ENCODE results near the gene BTBD19. TPM values are rescaled to one million over a fixed set of nuclear protein-coding genes. Genes with fewer than 3 reads are reported as not detected.

The BTBD19 gene
- total RNA-seq, 1 donor, result 21.4 TPM

DNA sequence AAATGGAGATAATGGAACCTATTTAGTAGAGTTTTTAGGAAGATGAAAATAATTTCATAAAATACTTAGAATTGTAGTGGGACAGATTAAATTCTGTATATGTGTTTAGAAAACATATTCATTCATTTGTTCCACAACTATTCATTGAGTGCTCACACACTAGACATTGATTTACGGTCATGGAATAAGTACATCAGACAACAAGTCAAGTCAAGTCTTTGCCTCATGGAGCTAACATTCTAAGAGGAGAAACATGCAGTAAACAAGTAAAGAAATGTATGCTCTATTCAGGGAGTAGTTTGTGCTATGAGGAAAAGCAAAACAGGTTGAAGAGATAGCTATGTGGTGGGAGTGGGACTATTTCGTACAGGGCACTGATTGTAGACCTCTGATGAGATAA is 9.0 kb downstream of the BTBD19 start:
- H2AFZ ChIP-seq (ENCODE audit: low read length), result no peak overlapping the region
- TF ChIP-seq, protein P1, sequence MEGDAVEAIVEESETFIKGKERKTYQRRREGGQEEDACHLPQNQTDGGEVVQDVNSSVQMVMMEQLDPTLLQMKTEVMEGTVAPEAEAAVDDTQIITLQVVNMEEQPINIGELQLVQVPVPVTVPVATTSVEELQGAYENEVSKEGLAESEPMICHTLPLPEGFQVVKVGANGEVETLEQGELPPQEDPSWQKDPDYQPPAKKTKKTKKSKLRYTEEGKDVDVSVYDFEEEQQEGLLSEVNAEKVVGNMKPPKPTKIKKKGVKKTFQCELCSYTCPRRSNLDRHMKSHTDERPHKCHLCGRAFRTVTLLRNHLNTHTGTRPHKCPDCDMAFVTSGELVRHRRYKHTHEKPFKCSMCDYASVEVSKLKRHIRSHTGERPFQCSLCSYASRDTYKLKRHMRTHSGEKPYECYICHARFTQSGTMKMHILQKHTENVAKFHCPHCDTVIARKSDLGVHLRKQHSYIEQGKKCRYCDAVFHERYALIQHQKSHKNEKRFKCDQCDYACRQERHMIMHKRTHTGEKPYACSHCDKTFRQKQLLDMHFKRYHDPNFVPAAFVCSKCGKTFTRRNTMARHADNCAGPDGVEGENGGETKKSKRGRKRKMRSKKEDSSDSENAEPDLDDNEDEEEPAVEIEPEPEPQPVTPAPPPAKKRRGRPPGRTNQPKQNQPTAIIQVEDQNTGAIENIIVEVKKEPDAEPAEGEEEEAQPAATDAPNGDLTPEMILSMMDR (IDR thresholded peaks at IDR 0.05; ENCODE audit: extremely low read depth, low read depth, low read length), result no peak
- no peaks in the 10 kb centered on the region for H3K79me2 ChIP-seq (ENCODE audit: insufficient read depth, low read length)
- H3K36me3 ChIP-seq (ENCODE audit: insufficient read depth, low read length), result peaks cover 19% of the 10 kb centered on the region
- H3K4me2 ChIP-seq (ENCODE audit: insufficient read depth, low read length), result no peak overlapping the region
- H3K4me3 ChIP-seq (ENCODE audit: insufficient read depth, low read length), result no peak overlapping the region
- peak; percentile 50 for DNase-seq (ENCODE audit: insufficient read length, low spot score, missing footprints)
- H4K20me1 ChIP-seq (ENCODE audit: insufficient read depth, low read length), result no peaks in the 10 kb centered on the region
- no peaks in the 10 kb centered on the region for H3K27me3 ChIP-seq (ENCODE audit: insufficient read depth, low read length)
- no peaks in the 10 kb centered on the region for H3K9me3 ChIP-seq (ENCODE audit: low read depth, low read length)
- H3K4me1 ChIP-seq (ENCODE audit: insufficient read depth, low read length), result peaks cover 29% of the 10 kb centered on the region
- no peak overlapping the region for H3K27ac ChIP-seq (ENCODE audit: low read depth, low read length)

DNA sequence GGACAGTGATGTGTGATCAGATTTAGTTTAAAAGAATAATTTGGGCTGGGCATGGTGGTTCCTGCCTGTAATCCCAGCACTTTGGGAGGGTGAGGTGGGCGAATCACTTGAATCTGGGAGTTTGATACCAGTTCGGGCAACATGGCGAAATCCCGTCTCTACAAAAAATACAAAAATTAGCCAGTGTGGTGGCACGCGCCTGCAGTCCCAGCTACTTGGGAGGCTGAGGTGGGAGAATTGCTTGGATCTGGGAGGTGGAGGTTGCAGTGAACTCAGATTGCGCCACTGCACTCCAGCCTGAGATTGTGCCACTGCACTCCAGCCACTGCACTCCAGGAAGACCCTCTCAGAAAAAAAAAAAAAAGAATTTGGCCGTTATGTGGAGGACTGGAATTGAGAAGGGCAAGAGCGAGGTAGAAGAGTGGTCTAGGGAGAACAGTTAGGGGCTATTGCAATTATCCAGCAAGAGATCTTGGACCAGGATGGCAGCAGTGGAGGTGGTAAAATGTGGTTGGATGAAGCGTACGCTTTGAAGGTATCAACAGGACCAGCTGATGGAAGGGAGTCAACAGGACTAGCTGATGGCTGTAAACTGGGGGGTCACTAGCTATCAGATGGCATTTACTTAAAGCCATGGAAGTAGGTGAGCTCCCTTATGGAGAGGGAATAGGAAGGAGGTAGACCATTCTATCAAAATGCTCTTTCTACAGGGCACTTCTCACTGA is 9.6 kb downstream of the BTBD19 start:
- Histone ChIP-seq H3K79me2 (ENCODE audit: insufficient read depth, low read length) (no peaks in the 10 kb centered on the region), H3K4me1 (ENCODE audit: insufficient read depth, low read length) (peaks cover 29% of the 10 kb centered on the region), H2AFZ (ENCODE audit: low read length) (no peak overlapping the region), H3K4me3 (ENCODE audit: insufficient read depth, low read length) (no peak overlapping the region), H3K36me3 (ENCODE audit: insufficient read depth, low read length) (peaks cover 16% of the 10 kb centered on the region), H3K4me2 (ENCODE audit: insufficient read depth, low read length) (no peak overlapping the region), H3K27ac (ENCODE audit: low read depth, low read length) (no peak overlapping the region), H4K20me1 (ENCODE audit: insufficient read depth, low read length) (no peaks in the 10 kb centered on the region), H3K27me3 (ENCODE audit: insufficient read depth, low read length) (no peaks in the 10 kb centered on the region), H3K9me3 (ENCODE audit: low read depth, low read length) (no peaks in the 10 kb centered on the region)
- DNase-seq (ENCODE audit: insufficient read length, low spot score, missing footprints), result no peak
- TF ChIP-seq, protein P1 (IDR thresholded peaks at IDR 0.05; ENCODE audit: extremely low read depth, low read depth, low read length), result no peak

DNA sequence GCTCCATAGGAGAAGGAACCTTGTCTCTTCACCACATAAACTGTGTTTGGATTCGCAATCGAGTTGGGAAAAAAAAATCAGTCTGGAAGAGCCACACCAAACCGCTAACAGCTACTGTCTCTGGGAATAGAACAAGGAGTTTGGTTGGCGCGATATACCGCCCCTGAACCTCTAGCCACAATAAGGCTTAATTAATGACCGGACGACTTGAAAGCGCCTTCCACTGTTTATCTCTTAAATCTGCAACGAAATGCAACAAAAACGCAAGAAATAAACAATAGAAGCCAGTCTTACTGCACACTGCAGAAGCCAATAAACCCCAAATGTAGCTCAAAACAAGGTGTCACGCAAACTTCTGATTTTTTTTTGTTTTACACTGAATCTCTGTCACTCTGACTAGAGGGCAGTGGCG is 10.9 kb downstream of the BTBD19 start:
- no peaks in the 10 kb centered on the region for H3K9me3 ChIP-seq (ENCODE audit: low read depth, low read length)
- peak overlapping the region; percentile 97 for H3K4me2 ChIP-seq (ENCODE audit: insufficient read depth, low read length)
- no peak overlapping the region for H2AFZ ChIP-seq (ENCODE audit: low read length)
- H3K27me3 ChIP-seq (ENCODE audit: insufficient read depth, low read length), result no peaks in the 10 kb centered on the region
- no peaks in the 10 kb centered on the region for H4K20me1 ChIP-seq (ENCODE audit: insufficient read depth, low read length)
- peak; percentile 87 for DNase-seq (ENCODE audit: insufficient read length, low spot score, missing footprints)
- H3K4me1 ChIP-seq (ENCODE audit: insufficient read depth, low read length), result peaks cover 20% of the 10 kb centered on the region
- peaks cover 15% of the 10 kb centered on the region for H3K36me3 ChIP-seq (ENCODE audit: insufficient read depth, low read length)
- peak overlapping the region; percentile 60 for H3K4me3 ChIP-seq (ENCODE audit: insufficient read depth, low read length)
- no peaks in the 10 kb centered on the region for H3K79me2 ChIP-seq (ENCODE audit: insufficient read depth, low read length)
- TF ChIP-seq, protein P1 (IDR thresholded peaks at IDR 0.05; ENCODE audit: extremely low read depth, low read depth, low read length), result peak; percentile 12
- peak overlapping the region; percentile 50 for H3K27ac ChIP-seq (ENCODE audit: low read depth, low read length)

DNA sequence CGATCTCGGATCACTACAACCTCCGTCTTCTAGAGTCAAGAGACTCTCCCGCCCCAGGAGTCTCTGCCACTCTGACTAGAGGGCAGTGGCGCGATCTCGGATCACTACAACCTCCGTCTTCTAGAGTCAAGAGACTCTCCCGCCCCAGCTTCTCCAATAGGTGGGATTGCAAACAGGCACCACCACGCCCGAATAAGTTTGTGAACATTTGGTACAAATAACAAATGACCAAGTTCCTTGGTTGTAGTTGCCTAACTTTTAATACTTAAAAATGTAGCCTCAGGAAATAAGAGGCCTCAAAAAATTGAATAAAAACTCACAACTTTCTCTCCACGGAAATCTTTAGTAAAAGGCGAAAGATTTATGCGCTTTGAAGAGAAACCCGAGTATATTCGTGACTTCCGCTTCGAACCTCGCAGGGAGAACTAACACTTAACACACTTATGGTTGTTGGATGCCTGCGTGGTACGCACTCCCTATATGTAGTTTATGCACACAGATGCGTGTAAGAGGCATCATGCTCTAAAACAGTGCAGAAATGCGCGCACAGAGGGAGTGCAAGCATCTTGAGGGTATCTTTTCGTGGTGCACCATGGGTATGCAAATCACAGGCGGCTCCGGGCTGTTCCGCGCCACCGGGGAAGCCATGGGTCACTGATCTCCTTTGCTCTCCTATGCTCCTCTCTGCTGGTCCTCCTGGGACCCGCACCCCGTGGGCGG is 11.4 kb downstream of the BTBD19 start:
- Histone ChIP-seq H3K79me2 (ENCODE audit: insufficient read depth, low read length) (no peaks in the 10 kb centered on the region), H3K27me3 (ENCODE audit: insufficient read depth, low read length) (no peaks in the 10 kb centered on the region), H2AFZ (ENCODE audit: low read length) (peak overlapping the region; percentile 88), H3K9me3 (ENCODE audit: low read depth, low read length) (no peaks in the 10 kb centered on the region), H4K20me1 (ENCODE audit: insufficient read depth, low read length) (no peaks in the 10 kb centered on the region), H3K4me3 (ENCODE audit: insufficient read depth, low read length) (peak overlapping the region; percentile 69), H3K4me1 (ENCODE audit: insufficient read depth, low read length) (peaks cover 19% of the 10 kb centered on the region), H3K4me2 (ENCODE audit: insufficient read depth, low read length) (peak overlapping the region; percentile 97), H3K36me3 (ENCODE audit: insufficient read depth, low read length) (peaks cover 13% of the 10 kb centered on the region), H3K27ac (ENCODE audit: low read depth, low read length) (peak overlapping the region; percentile 99)
- peak; percentile 98 for DNase-seq (ENCODE audit: insufficient read length, low spot score, missing footprints)
- TF ChIP-seq, protein P1 (IDR thresholded peaks at IDR 0.05; ENCODE audit: extremely low read depth, low read depth, low read length), result no peak
